Neural progenitor cell (in vitro differentiated cells): ENCODE results near the gene DOK1. TPM values are rescaled to one million over a fixed set of nuclear protein-coding genes. Genes with fewer than 3 reads are reported as not detected.
A peak's percentile ranks its signal among the peaks of the same experiment; 100 is the strongest.

ENCODE experiments used
- DNase-seq: peaks from one replicate; pipeline ENCODE4 v3.0.0-alpha.2; 2016; ENCODE audit warnings: low spot score
- H2AFZ ChIP-seq: fragments of 200-600 bp; sonication (generic); replicated peaks from 2 replicates; pipeline ENCODE4 v1.6.1; 2016; ENCODE audit warnings: antibody characterized with exemption
- H3F3A ChIP-seq: fragments of 200-600 bp; sonication (generic); 2 replicates; pipeline ENCODE4 v1.6.1; 2016; ENCODE audit warnings: antibody characterized with exemption, low read depth
- H3K27ac ChIP-seq: fragments of 200-600 bp; sonication (generic); 2 replicates; pipeline ENCODE4 v1.5.1; 2016; ENCODE audit warnings: mild to moderate bottlenecking
- H3K27me3 ChIP-seq: fragments of 200-600 bp; sonication (generic); 2 replicates; pipeline ENCODE4 v1.6.1; 2016; ENCODE audit warnings: mild to moderate bottlenecking, moderate library complexity
- H3K36me3 ChIP-seq: fragments of 200-600 bp; sonication (generic); 2 replicates; pipeline ENCODE4 v1.5.1; 2016
- H3K4me1 ChIP-seq: fragments of 200-600 bp; sonication (generic); 2 replicates; pipeline ENCODE4 v1.6.1; 2016; ENCODE audit warnings: mixed run types
- H3K4me2 ChIP-seq: fragments of 200-600 bp; sonication (generic); 2 replicates; pipeline ENCODE4 v1.6.1; 2016
- H3K4me3 ChIP-seq: fragments of 200-600 bp; sonication (generic); 2 replicates; pipeline ENCODE4 v1.5.1; 2016
- H3K79me2 ChIP-seq: fragments of 200-600 bp; sonication (generic); 2 replicates; pipeline ENCODE4 v1.6.1; 2016; ENCODE audit warnings: low read depth
- H3K9ac ChIP-seq: fragments of 200-600 bp; sonication (generic); 2 replicates; pipeline ENCODE4 v1.6.1; 2016
- H3K9me3 ChIP-seq: fragments of 200-600 bp; sonication (generic); 2 replicates; pipeline ENCODE4 v1.5.1; 2016; ENCODE audit warnings: low read depth
- H4K20me1 ChIP-seq: fragments of 200-600 bp; sonication (generic); 2 replicates; pipeline ENCODE4 v1.6.1; 2016; ENCODE audit warnings: low read depth
- H3K27ac Mint-ChIP-seq: 3 replicates; pipeline ENCODE4 v1.8.0; 2021; ENCODE audit warnings: mixed read lengths
- H3K27me3 Mint-ChIP-seq: 2 replicates; pipeline ENCODE4 v1.8.0; 2022; ENCODE audit warnings: low read depth, mild to moderate bottlenecking, inconsistent platforms, moderate library complexity, mixed read lengths; ENCODE audit not compliant: insufficient read depth
- H3K36me3 Mint-ChIP-seq: 3 replicates; pipeline ENCODE4 v1.8.0; 2021; ENCODE audit warnings: mixed read lengths
- H3K4me1 Mint-ChIP-seq: 3 replicates; pipeline ENCODE4 v1.8.0; 2021; ENCODE audit warnings: mixed read lengths
- H3K4me3 Mint-ChIP-seq: 3 replicates; pipeline ENCODE4 v1.8.0; 2021; ENCODE audit warnings: mild to moderate bottlenecking, moderate library complexity, mixed read lengths
- H3K9me3 Mint-ChIP-seq: 3 replicates; pipeline ENCODE4 v1.8.0; 2020; ENCODE audit warnings: mixed read lengths
- EZH2 ChIP-seq: fragments of 200-600 bp; sonication (generic); IDR thresholded peaks from 2 replicates; pipeline ENCODE4 v1.6.1; 2017; ENCODE audit warnings: antibody characterized with exemption, mild to moderate bottlenecking, moderate library complexity
- EZH2phosphoT487 ChIP-seq: fragments of 200-600 bp; sonication (generic); IDR thresholded peaks from 2 replicates; pipeline ENCODE4 v1.6.1; 2017; ENCODE audit warnings: antibody characterized with exemption
- total RNA-seq: library from RNA; depleted of rRNA; stranded (reverse); fragments of >200 nt; gene quantifications from 2 replicates; pipeline ENCODE4 v1.2.3, GENCODE V29; 2015; ENCODE audit warnings: low replicate concordance
- TF ChIP-seq, protein P1 (sequence below): fragments of 200-600 bp; sonication (generic); IDR thresholded peaks from 2 replicates; pipeline ENCODE4 v1.5.1; 2017; ENCODE audit warnings: antibody characterized with exemption, mild to moderate bottlenecking

Gene DOK1
- total RNA-seq, 1 donor from 2014 or later: 3.4 TPM

DNA sequence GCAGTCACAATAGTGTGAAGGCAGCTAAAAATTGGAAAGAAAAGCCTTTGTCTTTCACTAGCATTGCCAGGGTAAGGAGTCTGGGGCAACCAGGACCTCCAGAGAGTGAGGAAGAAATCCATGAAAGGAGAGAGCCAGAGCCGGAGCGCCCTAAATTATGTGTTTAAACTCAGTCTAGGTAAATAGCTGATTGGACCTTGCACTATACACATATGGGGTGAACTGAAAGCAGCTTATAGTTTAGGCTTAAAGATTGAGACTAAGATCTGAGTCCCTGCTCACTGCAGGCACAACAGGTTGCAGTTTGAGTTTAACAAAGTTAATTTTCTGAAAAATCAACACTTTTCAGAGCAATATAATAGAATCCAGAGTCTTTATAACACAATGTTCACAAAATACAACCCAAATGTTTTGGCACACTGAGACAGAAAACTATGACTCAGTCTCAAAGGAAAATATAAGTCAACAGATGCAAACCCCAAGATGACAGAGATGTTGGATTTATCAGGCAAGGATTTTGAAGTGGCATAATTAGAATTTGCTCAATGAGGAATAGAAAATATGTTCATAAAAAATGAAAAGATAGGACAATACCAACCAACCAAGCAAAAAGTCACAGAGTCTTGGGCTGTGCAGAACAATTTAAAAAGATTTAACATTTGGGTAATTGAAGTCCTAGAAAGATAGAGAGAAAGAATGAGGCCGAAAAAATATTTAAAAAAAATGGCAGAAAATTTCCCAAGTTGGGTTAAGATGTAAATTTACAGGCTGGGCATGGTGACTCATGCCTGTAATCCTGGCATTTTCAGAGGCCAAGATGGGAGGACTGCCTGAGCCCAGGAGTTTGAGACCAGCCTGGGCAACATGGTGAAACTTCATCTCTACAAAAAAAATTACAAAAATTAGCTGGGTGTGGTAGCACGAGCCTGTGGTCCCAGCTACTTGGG, 39.6 kb downstream of the DOK1 start:
- no peak overlapping the region for H3K4me2 ChIP-seq
- no peak for DNase-seq
- Mint-ChIP-seq H3K27ac (no peak overlapping the region), H3K27me3 (peaks cover 3% of the 10 kb centered on the region), H3K9me3 (no peaks in the 10 kb centered on the region), H3K36me3 (no peaks in the 10 kb centered on the region), H3K4me1 (peaks cover 7% of the 10 kb centered on the region), H3K4me3 (no peak overlapping the region)
- H3K4me1 ChIP-seq: no peaks in the 10 kb centered on the region
- no peak overlapping the region for H3K4me3 ChIP-seq
- no peak overlapping the region for H2AFZ ChIP-seq
- H3K9ac ChIP-seq: no peak overlapping the region
- H4K20me1 ChIP-seq: no peaks in the 10 kb centered on the region
- H3F3A ChIP-seq: no peaks in the 10 kb centered on the region
- no peaks in the 10 kb centered on the region for H3K79me2 ChIP-seq
- no peaks in the 10 kb centered on the region for H3K9me3 ChIP-seq
- no peak overlapping the region for H3K27ac ChIP-seq
- TF ChIP-seq EZH2phosphoT487 (no peak), EZH2 (no peak)
- TF ChIP-seq, protein P1, sequence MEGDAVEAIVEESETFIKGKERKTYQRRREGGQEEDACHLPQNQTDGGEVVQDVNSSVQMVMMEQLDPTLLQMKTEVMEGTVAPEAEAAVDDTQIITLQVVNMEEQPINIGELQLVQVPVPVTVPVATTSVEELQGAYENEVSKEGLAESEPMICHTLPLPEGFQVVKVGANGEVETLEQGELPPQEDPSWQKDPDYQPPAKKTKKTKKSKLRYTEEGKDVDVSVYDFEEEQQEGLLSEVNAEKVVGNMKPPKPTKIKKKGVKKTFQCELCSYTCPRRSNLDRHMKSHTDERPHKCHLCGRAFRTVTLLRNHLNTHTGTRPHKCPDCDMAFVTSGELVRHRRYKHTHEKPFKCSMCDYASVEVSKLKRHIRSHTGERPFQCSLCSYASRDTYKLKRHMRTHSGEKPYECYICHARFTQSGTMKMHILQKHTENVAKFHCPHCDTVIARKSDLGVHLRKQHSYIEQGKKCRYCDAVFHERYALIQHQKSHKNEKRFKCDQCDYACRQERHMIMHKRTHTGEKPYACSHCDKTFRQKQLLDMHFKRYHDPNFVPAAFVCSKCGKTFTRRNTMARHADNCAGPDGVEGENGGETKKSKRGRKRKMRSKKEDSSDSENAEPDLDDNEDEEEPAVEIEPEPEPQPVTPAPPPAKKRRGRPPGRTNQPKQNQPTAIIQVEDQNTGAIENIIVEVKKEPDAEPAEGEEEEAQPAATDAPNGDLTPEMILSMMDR: no peak
- H3K36me3 ChIP-seq: no peaks in the 10 kb centered on the region
- H3K27me3 ChIP-seq: peaks cover 12% of the 10 kb centered on the region

DNA sequence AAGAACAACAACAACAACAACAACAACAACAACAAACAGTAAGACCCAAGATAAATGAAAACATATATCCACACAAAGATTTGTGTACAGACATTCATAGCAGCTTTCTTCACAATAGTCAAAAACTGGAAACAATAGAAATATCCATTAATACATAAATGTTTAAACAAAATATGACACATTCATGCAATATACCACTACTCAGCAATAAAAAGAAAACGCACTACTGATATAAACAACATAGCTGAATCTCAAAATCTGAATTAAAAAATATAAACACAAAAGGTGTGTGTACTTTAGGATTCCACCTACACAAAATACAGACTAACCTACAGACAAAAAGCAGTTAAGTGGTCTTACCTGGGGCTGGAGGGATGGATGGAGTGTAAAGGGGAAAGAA, 42.1 kb downstream of the DOK1 start:
- Mint-ChIP-seq H3K27me3 (peaks cover 3% of the 10 kb centered on the region), H3K4me3 (no peak overlapping the region), H3K27ac (no peak overlapping the region), H3K36me3 (no peaks in the 10 kb centered on the region), H3K4me1 (no peaks in the 10 kb centered on the region), H3K9me3 (no peaks in the 10 kb centered on the region)
- Histone ChIP-seq H2AFZ (no peak overlapping the region), H3K9me3 (no peaks in the 10 kb centered on the region), H3K9ac (peak overlapping the region; percentile 1), H3K4me2 (no peak overlapping the region), H3K79me2 (no peaks in the 10 kb centered on the region), H4K20me1 (no peaks in the 10 kb centered on the region), H3K27me3 (peaks cover 21% of the 10 kb centered on the region), H3F3A (no peaks in the 10 kb centered on the region), H3K27ac (no peak overlapping the region), H3K36me3 (no peaks in the 10 kb centered on the region), H3K4me3 (no peak overlapping the region), H3K4me1 (no peaks in the 10 kb centered on the region)
- DNase-seq: no peak
- no peak for TF ChIP-seq EZH2
- TF ChIP-seq, protein P1: no peak
- TF ChIP-seq EZH2phosphoT487: no peak

DNA sequence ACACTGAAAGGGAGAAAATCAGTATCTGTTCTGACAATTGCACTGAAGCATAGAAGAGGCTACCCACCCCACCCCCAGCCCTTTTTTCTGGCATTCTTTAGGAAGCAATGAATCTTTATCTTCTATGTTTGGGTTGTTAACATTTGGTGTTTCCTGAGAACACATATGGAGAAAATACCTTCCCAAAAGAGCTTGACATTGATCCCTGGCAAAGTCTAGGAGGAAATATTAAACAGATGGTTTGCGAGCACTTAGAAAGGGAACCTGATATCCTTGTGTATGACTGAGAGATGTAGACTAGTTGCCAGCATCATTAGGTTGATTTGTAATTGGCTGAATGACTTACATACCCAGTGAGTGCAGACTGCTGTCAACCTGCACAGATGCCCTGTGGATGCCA, 42.9 kb downstream of the DOK1 start:
- H3K27ac ChIP-seq: no peak overlapping the region
- Mint-ChIP-seq H3K9me3 (no peaks in the 10 kb centered on the region), H3K36me3 (no peaks in the 10 kb centered on the region), H3K4me3 (no peak overlapping the region), H3K27me3 (peaks cover 3% of the 10 kb centered on the region), H3K4me1 (no peaks in the 10 kb centered on the region), H3K27ac (no peak overlapping the region)
- H3K79me2 ChIP-seq: no peaks in the 10 kb centered on the region
- no peak overlapping the region for H3K9ac ChIP-seq
- H3K4me2 ChIP-seq: no peak overlapping the region
- no peak for TF ChIP-seq EZH2
- no peaks in the 10 kb centered on the region for H4K20me1 ChIP-seq
- no peaks in the 10 kb centered on the region for H3F3A ChIP-seq
- no peak for DNase-seq
- no peaks in the 10 kb centered on the region for H3K9me3 ChIP-seq
- no peaks in the 10 kb centered on the region for H3K4me1 ChIP-seq
- no peak overlapping the region for H2AFZ ChIP-seq
- H3K4me3 ChIP-seq: no peak overlapping the region
- H3K36me3 ChIP-seq: no peaks in the 10 kb centered on the region
- peaks cover 23% of the 10 kb centered on the region for H3K27me3 ChIP-seq

DNA sequence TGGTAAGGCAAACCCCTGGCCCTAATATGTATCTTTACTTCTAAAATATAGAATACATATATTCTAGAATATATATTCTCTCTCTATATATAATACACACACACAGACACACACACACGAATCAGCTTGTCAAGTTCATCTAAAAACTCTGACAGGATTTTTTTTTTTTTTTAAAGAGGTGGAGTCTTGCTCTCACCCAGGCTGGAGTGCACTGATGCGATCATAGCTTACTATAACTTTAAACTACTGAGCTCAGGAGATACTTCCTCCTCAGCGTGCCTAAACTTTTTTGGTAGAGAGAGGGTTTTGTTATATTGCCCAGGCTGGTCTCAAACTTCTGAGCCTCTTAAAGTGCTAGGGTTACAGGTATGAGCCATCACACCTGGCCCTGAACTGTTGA, 45.2 kb downstream of the DOK1 start:
- no peak overlapping the region for H3K9ac ChIP-seq
- TF ChIP-seq EZH2 (no peak), EZH2phosphoT487 (no peak)
- TF ChIP-seq, protein P1: no peak
- Mint-ChIP-seq H3K27ac (no peak overlapping the region), H3K9me3 (no peaks in the 10 kb centered on the region), H3K4me1 (no peaks in the 10 kb centered on the region), H3K27me3 (peaks cover 8% of the 10 kb centered on the region), H3K36me3 (no peaks in the 10 kb centered on the region), H3K4me3 (no peak overlapping the region)
- H3K36me3 ChIP-seq: no peaks in the 10 kb centered on the region
- H3K9me3 ChIP-seq: no peaks in the 10 kb centered on the region
- peaks cover 26% of the 10 kb centered on the region for H3K27me3 ChIP-seq
- H3K79me2 ChIP-seq: no peaks in the 10 kb centered on the region
- no peak overlapping the region for H3K4me3 ChIP-seq
- H3F3A ChIP-seq: no peaks in the 10 kb centered on the region
- no peak overlapping the region for H2AFZ ChIP-seq
- H3K27ac ChIP-seq: no peak overlapping the region
- H3K4me2 ChIP-seq: no peak overlapping the region
- no peak for DNase-seq
- no peaks in the 10 kb centered on the region for H3K4me1 ChIP-seq
- no peaks in the 10 kb centered on the region for H4K20me1 ChIP-seq
